Measurements from ENCODE around the gene RHBG. TPM values are rescaled to one million over a fixed set of nuclear protein-coding genes. Genes with fewer than 3 reads are reported as not detected.

Gene RHBG
- total and polyA plus RNA-seq, 2 experiments from 2014 or later = 1.2 to 1.6 TPM

DNA sequence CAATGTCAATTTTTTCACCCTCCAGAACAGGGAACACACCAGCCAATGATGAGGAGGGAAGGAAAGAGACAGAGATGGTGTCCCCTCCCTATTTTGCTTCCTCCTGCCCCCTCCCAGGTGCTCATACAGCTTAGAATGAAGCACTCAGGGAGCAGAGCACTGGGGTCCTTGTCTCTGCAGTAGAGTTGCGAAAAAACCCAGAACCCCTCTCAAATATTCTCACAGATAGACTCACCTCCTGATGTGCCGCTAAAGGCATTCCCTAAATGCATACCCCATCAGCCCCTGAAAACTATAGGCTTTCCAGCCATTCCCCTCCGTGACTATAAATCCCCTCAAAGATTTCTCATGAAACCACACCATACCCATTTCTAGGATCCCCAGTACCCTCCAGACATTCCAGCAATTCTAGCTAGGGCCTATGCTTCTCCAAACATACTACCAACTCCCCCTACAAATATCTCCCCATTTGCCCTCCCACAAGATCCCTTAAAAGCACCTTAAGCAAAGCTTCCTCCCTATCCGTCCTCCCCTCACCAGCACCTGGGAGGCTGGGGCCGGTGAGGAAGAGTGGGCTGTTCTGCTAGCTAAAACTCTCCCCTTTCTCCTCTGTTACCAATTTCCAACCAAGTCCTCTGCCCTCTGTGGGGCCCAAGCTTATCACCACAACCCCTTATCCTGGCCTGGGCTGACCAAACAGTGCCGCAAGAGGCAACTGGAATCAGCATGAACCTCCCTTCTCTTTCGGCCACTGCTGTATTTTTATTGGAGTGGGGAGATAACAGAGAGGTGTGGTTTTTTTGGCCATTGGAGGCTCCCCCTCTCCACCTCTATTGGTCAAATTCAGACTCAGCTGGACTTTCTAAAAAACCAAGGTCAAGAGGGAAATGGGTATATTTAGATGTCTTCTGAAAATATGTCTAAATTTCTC is 54.7 kb downstream of the RHBG start:
- DNase-seq (ENCODE audit: low spot score) (no peak), ATAC-seq (no peak)
- TF ChIP-seq EZH2 (IDR thresholded peaks at IDR 0.05; ENCODE audit: low read depth, unreplicated experiment) (peak; percentile 42), CREB1 (CRISPR knock-in tag; IDR thresholded peaks at IDR 0.05; ENCODE audit: low read depth) (no peak)
- Mint-ChIP-seq H3K4me3 (no peak overlapping the region; the same call in 2 of the 3 replicates), H3K36me3 (ENCODE audit: low read depth) (no peaks in the 10 kb centered on the region), H3K9me3 (no peaks in the 10 kb centered on the region), H3K27me3 (ENCODE audit: insufficient read depth, low read depth, poor library complexity) (peaks cover 84% of the 10 kb centered on the region), H3K27ac (no peak overlapping the region), H3K4me1 (peaks cover 32% of the 10 kb centered on the region)
- Histone ChIP-seq H3F3A (replicated peaks; ENCODE audit: low read depth) (peaks cover 30% of the 10 kb centered on the region), H4K20me1 (replicated peaks; ENCODE audit: insufficient read depth) (peaks cover 9% of the 10 kb centered on the region; the same call in 1 of the 2 replicates), H3K27ac (ENCODE audit: low read depth) (no peak overlapping the region), H3K79me2 (replicated peaks; ENCODE audit: insufficient read depth) (no peaks in the 10 kb centered on the region), H3K36me3 (ENCODE audit: insufficient read depth) (no peaks in the 10 kb centered on the region), H3K4me2 (no peak overlapping the region), H3K9me2 (ENCODE audit: insufficient read depth) (no peaks in the 10 kb centered on the region), H3K27me3 (ENCODE audit: insufficient read depth) (peaks cover 100% of the 10 kb centered on the region), H3K4me1 (ENCODE audit: insufficient read depth) (peaks cover 39% of the 10 kb centered on the region), H2AFZ (no peak overlapping the region), H3K4me3 (peak overlapping the region; percentile 66)

DNA sequence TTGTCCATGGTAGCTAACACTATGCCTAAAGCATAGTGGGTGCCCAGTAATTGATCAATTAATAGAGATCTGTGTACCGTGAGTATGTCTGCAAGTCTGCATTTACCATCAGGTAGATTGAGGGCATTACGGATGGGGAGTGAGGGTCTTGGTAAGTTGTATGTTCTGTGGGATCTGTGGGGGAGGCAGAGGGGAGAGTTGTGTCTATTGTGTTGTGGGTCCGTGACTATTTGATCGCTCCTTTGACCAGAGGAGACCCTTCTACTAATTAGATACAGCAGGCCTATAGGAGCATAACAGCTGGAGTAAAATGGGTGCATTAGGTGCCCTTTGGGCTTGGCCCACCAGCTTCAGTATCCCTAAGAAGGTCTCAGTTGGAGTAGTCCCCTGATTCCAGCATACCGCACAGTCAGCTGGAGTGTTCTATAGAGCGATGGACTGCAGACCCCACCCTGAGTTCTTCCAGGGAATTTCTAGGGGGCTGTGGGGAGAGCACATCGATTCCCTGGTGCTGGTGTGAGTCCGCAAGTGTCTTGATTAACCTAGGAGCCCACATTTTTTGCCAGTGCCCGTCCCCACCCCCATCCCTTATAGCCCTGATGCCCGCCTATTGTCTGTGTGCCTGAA is 55.9 kb downstream of the RHBG start:
- H3K4me3 Mint-ChIP-seq = no peak overlapping the region
- Histone ChIP-seq H3K27ac (ENCODE audit: low read depth) (no peak overlapping the region), H2AFZ (no peak overlapping the region), H3F3A (replicated peaks; ENCODE audit: low read depth) (peaks cover 31% of the 10 kb centered on the region), H3K4me3 (no peak overlapping the region), H3K36me3 (ENCODE audit: insufficient read depth) (no peaks in the 10 kb centered on the region), H3K79me2 (replicated peaks; ENCODE audit: insufficient read depth) (no peaks in the 10 kb centered on the region), H3K4me2 (no peak overlapping the region), H3K4me1 (ENCODE audit: insufficient read depth) (peaks cover 43% of the 10 kb centered on the region), H3K9me2 (ENCODE audit: insufficient read depth) (no peaks in the 10 kb centered on the region), H3K27me3 (ENCODE audit: insufficient read depth) (peaks cover 100% of the 10 kb centered on the region), H4K20me1 (replicated peaks; ENCODE audit: insufficient read depth) (no peaks in the 10 kb centered on the region)
- H3K27ac Mint-ChIP-seq = no peak overlapping the region
- ATAC-seq = no peak
- peaks cover 87% of the 10 kb centered on the region for H3K27me3 Mint-ChIP-seq (ENCODE audit: insufficient read depth, low read depth, poor library complexity)
- TF ChIP-seq POLR2AphosphoS5 (IDR thresholded peaks at IDR 0.05; ENCODE audit: low read depth) = no peak
- TF ChIP-seq EZH2phosphoT487 (IDR thresholded peaks at IDR 0.05; ENCODE audit: unreplicated experiment) = no peak
- TF ChIP-seq EZH2 (IDR thresholded peaks at IDR 0.05; ENCODE audit: low read depth, unreplicated experiment) = peak; percentile 32
- TF ChIP-seq CREB1 (CRISPR knock-in tag; IDR thresholded peaks at IDR 0.05; ENCODE audit: low read depth) = no peak
- TF ChIP-seq, protein P1, sequence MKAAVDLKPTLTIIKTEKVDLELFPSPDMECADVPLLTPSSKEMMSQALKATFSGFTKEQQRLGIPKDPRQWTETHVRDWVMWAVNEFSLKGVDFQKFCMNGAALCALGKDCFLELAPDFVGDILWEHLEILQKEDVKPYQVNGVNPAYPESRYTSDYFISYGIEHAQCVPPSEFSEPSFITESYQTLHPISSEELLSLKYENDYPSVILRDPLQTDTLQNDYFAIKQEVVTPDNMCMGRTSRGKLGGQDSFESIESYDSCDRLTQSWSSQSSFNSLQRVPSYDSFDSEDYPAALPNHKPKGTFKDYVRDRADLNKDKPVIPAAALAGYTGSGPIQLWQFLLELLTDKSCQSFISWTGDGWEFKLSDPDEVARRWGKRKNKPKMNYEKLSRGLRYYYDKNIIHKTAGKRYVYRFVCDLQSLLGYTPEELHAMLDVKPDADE (IDR thresholded peaks at IDR 0.05) = no peak
- no peaks in the 10 kb centered on the region for H3K9me3 Mint-ChIP-seq
- no peak for DNase-seq (ENCODE audit: low spot score)
- no peaks in the 10 kb centered on the region for H3K36me3 Mint-ChIP-seq (ENCODE audit: low read depth)
- H3K4me1 Mint-ChIP-seq = peaks cover 32% of the 10 kb centered on the region

DNA sequence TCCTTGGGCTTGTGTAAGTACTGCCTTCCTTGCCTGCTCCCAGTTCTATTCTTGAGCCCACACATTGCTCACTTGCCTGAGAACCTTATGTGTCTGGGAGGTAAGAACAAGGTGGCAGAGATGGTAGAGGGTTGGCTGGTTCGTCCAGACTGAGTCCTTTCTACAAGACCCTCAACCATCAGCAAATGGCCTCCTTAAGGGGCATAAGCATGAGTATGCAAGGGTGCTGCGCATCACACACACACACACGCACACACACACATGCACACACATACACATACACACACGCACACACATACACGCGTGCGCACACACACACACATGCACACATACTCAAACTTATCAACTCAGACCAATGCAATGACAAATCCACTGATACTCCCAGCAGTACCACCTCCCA is 56.9 kb downstream of the RHBG start:
- Mint-ChIP-seq H3K36me3 (ENCODE audit: low read depth) (no peaks in the 10 kb centered on the region), H3K4me1 (peaks cover 38% of the 10 kb centered on the region), H3K27ac (no peak overlapping the region), H3K9me3 (no peaks in the 10 kb centered on the region), H3K4me3 (no peak overlapping the region), H3K27me3 (ENCODE audit: insufficient read depth, low read depth, poor library complexity) (peaks cover 87% of the 10 kb centered on the region)
- ATAC-seq = no peak
- Histone ChIP-seq H3K27ac (ENCODE audit: low read depth) (no peak overlapping the region), H3F3A (replicated peaks; ENCODE audit: low read depth) (peaks cover 23% of the 10 kb centered on the region), H3K4me3 (no peak overlapping the region), H2AFZ (no peak overlapping the region), H3K4me1 (ENCODE audit: insufficient read depth) (peaks cover 46% of the 10 kb centered on the region), H3K27me3 (ENCODE audit: insufficient read depth) (peaks cover 100% of the 10 kb centered on the region), H4K20me1 (replicated peaks; ENCODE audit: insufficient read depth) (no peaks in the 10 kb centered on the region), H3K4me2 (no peak overlapping the region), H3K9me2 (ENCODE audit: insufficient read depth) (no peaks in the 10 kb centered on the region), H3K36me3 (ENCODE audit: insufficient read depth) (no peaks in the 10 kb centered on the region), H3K79me2 (replicated peaks; ENCODE audit: insufficient read depth) (no peaks in the 10 kb centered on the region)
- no peak for DNase-seq (ENCODE audit: low spot score)
- TF ChIP-seq NANOG (IDR thresholded peaks at IDR 0.05; ENCODE audit: borderline replicate concordance) (no peak), STAT1 (IDR thresholded peaks at IDR 0.05; ENCODE audit: unreplicated experiment) (no peak), ZNF331 (CRISPR knock-in tag; IDR thresholded peaks at IDR 0.05; ENCODE audit: low read depth) (no peak), EZH2 (IDR thresholded peaks at IDR 0.05; ENCODE audit: low read depth, unreplicated experiment) (peak; percentile 29)
- TF ChIP-seq, protein P2, sequence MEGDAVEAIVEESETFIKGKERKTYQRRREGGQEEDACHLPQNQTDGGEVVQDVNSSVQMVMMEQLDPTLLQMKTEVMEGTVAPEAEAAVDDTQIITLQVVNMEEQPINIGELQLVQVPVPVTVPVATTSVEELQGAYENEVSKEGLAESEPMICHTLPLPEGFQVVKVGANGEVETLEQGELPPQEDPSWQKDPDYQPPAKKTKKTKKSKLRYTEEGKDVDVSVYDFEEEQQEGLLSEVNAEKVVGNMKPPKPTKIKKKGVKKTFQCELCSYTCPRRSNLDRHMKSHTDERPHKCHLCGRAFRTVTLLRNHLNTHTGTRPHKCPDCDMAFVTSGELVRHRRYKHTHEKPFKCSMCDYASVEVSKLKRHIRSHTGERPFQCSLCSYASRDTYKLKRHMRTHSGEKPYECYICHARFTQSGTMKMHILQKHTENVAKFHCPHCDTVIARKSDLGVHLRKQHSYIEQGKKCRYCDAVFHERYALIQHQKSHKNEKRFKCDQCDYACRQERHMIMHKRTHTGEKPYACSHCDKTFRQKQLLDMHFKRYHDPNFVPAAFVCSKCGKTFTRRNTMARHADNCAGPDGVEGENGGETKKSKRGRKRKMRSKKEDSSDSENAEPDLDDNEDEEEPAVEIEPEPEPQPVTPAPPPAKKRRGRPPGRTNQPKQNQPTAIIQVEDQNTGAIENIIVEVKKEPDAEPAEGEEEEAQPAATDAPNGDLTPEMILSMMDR (conservative IDR thresholded peaks at IDR 0.05; ENCODE audit: low read depth in 2 of 2) = no peak

Measured in GM23338 (cell line).